Gastroesophageal sphincter (tissue), 4 donors: ENCODE data around the gene KIAA1755. TPM values are rescaled to one million over a fixed set of nuclear protein-coding genes. Genes with fewer than 3 reads are reported as not detected.

ENCODE experiments used
- ATAC-seq: fragments of 150-250 bp; one replicate; pipeline ENCODE4 v1.9.1; 2016; ENCODE audit warnings: mild to moderate bottlenecking, moderate library complexity
- H3K27ac ChIP-seq, 4 donors: fragments of 200-600 bp; sonication (generic) in 3 of 4; 1 replicate in 3 of 4; 2 replicates in 1 of 4; pipeline ENCODE4 v1.5.1; 2016 to 2019
- H3K27me3 ChIP-seq: fragments of 200-600 bp; sonication (generic); one replicate; pipeline ENCODE4 v1.5.1; 2019
- H3K36me3 ChIP-seq, 2 donors: fragments of 200-600 bp; sonication (generic); one replicate each; pipeline ENCODE4 v1.5.1; 2019; ENCODE audit warnings: control low read depth in 1 of 2
- H3K4me1 ChIP-seq, 3 donors: fragments of 200-600 bp; sonication (generic); 1 replicate in 2 of 3; 2 replicates in 1 of 3; pipeline ENCODE4 v1.5.1; 2016 to 2019; ENCODE audit warnings: control low read depth in 2 of 3
- H3K4me3 ChIP-seq, 2 donors: fragments of 200-600 bp; sonication (generic); one replicate each; pipeline ENCODE4 v1.5.1; 2019; ENCODE audit warnings: mild to moderate bottlenecking in 1 of 2, moderate library complexity in 1 of 2
- H3K9me3 ChIP-seq, 3 donors: fragments of 200-600 bp; sonication (generic); one replicate each; pipeline ENCODE4 v1.5.1; 2017 to 2019; ENCODE audit warnings: control low read depth in 2 of 3
- CTCF ChIP-seq, 4 experiments: fragments of 200-600 bp in 2 of 4; fragments of 450-650 bp in 2 of 4; sonication (generic) in 1 of 4; IDR thresholded peaks; one replicate each; pipeline ENCODE4 v1.5.1; 2017 to 2019; ENCODE audit warnings: antibody characterized with exemption in 4 of 4, mild to moderate bottlenecking in 2 of 4, moderate library complexity in 2 of 4
- EP300 ChIP-seq: sonication (generic); formaldehyde crosslinking; IDR thresholded peaks from one replicate; pipeline ENCODE4 v1.6.1; 2017; ENCODE audit warnings: antibody characterized with exemption, mild to moderate bottlenecking
- POLR2A ChIP-seq, 2 donors: fragments of 450-650 bp; IDR thresholded peaks; one replicate each; pipeline ENCODE4 v1.6.1; 2017; ENCODE audit warnings: antibody characterized with exemption in 2 of 2, mild to moderate bottlenecking in 2 of 2, moderate library complexity in 1 of 2
- POLR2AphosphoS5 ChIP-seq: sonication (generic); formaldehyde crosslinking; IDR thresholded peaks from one replicate; pipeline ENCODE4 v1.6.1; 2017; ENCODE audit warnings: antibody characterized with exemption
- WGBS, 2 donors: methylation state at CpG; one replicate each; pipeline ENCODE4 v1.1.5; 2018; ENCODE audit warnings: low coverage in 1 of 2; 5-methylcytosine and 5-hydroxymethylcytosine counted together
- total RNA-seq, 4 donors: library from RNA; depleted of rRNA; stranded (reverse); fragments of >200 nt; gene quantifications; one replicate each; pipeline ENCODE4 v1.1.0, GENCODE V29; 2016

The KIAA1755 gene
- total RNA-seq, 4 donors from 2014 or later, result 5.1 to 19.9 (median 11.5) TPM

- no peak overlapping the region for H3K27ac ChIP-seq
- ATAC-seq, result no peak
These were observed 42.0 kb downstream of the KIAA1755 start for GRCh38 chr20:38218566-38218885.

GRCh38 chr20:38217791-38218565, 42.6 kb downstream of the KIAA1755 start:
- peaks cover 0 to 12% of the 10 kb centered on the region in 2 donors for H3K36me3 ChIP-seq
- TF ChIP-seq POLR2A (IDR thresholded peaks at IDR 0.05) (no peak), EP300 (no peak), POLR2AphosphoS5 (peak; percentile 8), CTCF (IDR thresholded peaks at IDR 0.05) (no peak)
- no peak overlapping the region for H3K27ac ChIP-seq
- no peaks in the 10 kb centered on the region for H3K27me3 ChIP-seq
- H3K4me3 ChIP-seq, result no peak overlapping the region
- WGBS, 2 donors, result 47 to 60% methylated on average over 2 to 8 of the region's 15 CpGs
- H3K4me1 ChIP-seq, result peaks cover 0 to 17% (median 0%) of the 10 kb centered on the region in 3 donors
- peak; percentile 35 for ATAC-seq
- no peaks in the 10 kb centered on the region for H3K9me3 ChIP-seq

More at GRCh38 chr20:38218566-38218885, 42.0 kb downstream of the KIAA1755 start:
- Histone ChIP-seq H3K9me3 (no peaks in the 10 kb centered on the region), H3K4me1 (peaks cover 0 to 17% (median 0%) of the 10 kb centered on the region in 3 donors), H3K27me3 (no peaks in the 10 kb centered on the region), H3K4me3 (no peak overlapping the region), H3K36me3 (peaks cover 0 to 12% of the 10 kb centered on the region in 2 donors)
- WGBS, 2 donors, result 89% methylated on average over 7 of the region's 7 CpGs; no CpG with 5 or more reads in 1 of the 2 donors
- TF ChIP-seq POLR2AphosphoS5 (no peak), EP300 (no peak), CTCF (IDR thresholded peaks at IDR 0.05) (no peak), POLR2A (IDR thresholded peaks at IDR 0.05) (no peak)

- TF ChIP-seq POLR2A (IDR thresholded peaks at IDR 0.05) (no peak), EP300 (no peak), CTCF (IDR thresholded peaks at IDR 0.05) (no peak), POLR2AphosphoS5 (no peak)
- Histone ChIP-seq H3K27me3 (no peaks in the 10 kb centered on the region), H3K4me3 (no peak overlapping the region), H3K9me3 (no peaks in the 10 kb centered on the region), H3K4me1 (peaks cover 0 to 13% (median 0%) of the 10 kb centered on the region in 3 donors), H3K27ac (peak overlapping the region in 1 of 4 donors; percentile 30), H3K36me3 (peaks cover 0 to 12% of the 10 kb centered on the region in 2 donors)
- WGBS, 2 donors, result 81 to 95% methylated on average over 2 to 4 of the region's 24 CpGs
- no peak for ATAC-seq
These were observed 43.6 kb downstream of the KIAA1755 start for GRCh38 chr20:38216746-38217595.

- Histone ChIP-seq H3K27ac (no peak overlapping the region), H3K4me3 (no peak overlapping the region), H3K4me1 (peaks cover 0 to 7% (median 0%) of the 10 kb centered on the region in 3 donors), H3K36me3 (peaks cover 0 to 12% of the 10 kb centered on the region in 2 donors), H3K27me3 (no peaks in the 10 kb centered on the region), H3K9me3 (no peaks in the 10 kb centered on the region)
- no peak for TF ChIP-seq EP300
- no peak for TF ChIP-seq CTCF (IDR thresholded peaks at IDR 0.05)
- no peak for TF ChIP-seq POLR2AphosphoS5
- no peak for TF ChIP-seq POLR2A (IDR thresholded peaks at IDR 0.05)
- 63 to 96% methylated on average over 2 to 3 of the region's 6 CpGs for WGBS, 2 donors
- no peak for ATAC-seq
These were observed 44.3 kb downstream of the KIAA1755 start for GRCh38 chr20:38216201-38216600.
